Activated CD4-positive, alpha-beta T cell treated with anti-CD3 and anti-CD28 coated beads, Interleukin-2, Interleukin-6, amounts not matched to agents 100 ng/mL and 50 ng/mL, durations not matched to agents 16 hours and 8 hours (primary cell): ENCODE measurements around the gene BTRC.
A peak's percentile ranks its signal among the peaks of the same experiment; 100 is the strongest.
"Not testable (repeated sequence)": the region's sequence is repeated elsewhere in the genome, so short reads cannot be mapped to it uniquely, and the experiment has no call there.

Source experiments
- DNase-seq: peaks from one replicate; pipeline ENCODE4 v3.0.0-alpha.2; 2020

The BTRC gene

DNA sequence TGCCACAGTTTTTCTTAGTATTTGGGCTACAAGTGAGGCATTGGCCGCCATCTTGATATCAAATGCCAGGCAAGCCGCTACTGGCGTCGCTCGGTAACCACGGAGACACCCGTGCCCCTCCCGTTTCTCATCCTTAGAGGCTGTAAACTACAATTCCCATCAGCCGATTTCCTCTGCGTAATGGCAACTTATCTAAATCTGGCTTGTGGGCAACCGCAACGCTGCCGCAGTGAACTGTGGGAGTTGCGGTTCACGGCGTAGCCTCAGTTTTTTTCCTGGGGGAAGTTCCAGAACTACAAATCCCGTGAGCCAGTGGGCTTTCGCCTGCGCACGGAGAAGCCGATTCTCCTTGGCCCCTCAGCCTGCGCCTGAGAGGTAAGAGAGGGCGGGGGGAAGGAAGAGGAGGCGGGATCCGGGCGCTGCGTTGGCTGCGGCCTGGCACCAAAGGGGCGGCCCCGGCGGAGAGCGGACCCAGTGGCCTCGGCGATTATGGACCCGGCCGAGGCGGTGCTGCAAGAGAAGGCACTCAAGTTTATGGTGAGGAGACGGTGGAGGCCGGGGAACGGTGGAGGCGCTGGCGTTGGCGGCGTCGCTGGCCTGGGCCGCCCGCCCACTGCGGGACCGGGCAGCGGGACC, at the start of gene BTRC:
TSS of gene BTRC (plus strand) at position 474 of the 636 bp plus-strand sequence. CDS start at position 490, 16 bp downstream.
- peak; percentile 98 for DNase-seq

DNA sequence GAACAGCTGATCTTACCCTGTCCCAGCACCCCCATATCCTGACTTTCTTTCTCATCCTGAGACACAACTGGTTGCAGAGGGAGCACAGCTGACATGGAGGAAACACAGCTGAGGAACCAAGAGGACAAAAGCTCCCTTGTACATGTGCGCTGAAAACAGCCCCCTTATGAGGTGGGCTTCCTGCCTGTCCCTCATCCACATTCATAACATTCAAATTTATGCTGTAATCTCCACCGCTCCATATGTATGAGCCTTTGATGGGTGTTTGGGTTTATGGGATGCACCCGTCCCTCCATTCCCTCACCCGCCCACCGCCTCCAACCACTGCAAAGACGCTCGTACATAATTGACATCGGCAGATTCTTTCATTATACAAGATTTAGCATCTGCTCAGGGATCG, 49.6 kb upstream of the BTRC start:
- DNase-seq, result no peak

GRCh38 chr10:101305320-101306241, 48.4 kb upstream of the BTRC start:
- DNase-seq, result no peak

GRCh38 chr10:101308051-101308450, 45.9 kb upstream of the BTRC start:
- DNase-seq, result no peak

- no peak for DNase-seq
Measured at GRCh38 chr10:101310529-101311184, 43.3 kb upstream of the BTRC start.

DNA sequence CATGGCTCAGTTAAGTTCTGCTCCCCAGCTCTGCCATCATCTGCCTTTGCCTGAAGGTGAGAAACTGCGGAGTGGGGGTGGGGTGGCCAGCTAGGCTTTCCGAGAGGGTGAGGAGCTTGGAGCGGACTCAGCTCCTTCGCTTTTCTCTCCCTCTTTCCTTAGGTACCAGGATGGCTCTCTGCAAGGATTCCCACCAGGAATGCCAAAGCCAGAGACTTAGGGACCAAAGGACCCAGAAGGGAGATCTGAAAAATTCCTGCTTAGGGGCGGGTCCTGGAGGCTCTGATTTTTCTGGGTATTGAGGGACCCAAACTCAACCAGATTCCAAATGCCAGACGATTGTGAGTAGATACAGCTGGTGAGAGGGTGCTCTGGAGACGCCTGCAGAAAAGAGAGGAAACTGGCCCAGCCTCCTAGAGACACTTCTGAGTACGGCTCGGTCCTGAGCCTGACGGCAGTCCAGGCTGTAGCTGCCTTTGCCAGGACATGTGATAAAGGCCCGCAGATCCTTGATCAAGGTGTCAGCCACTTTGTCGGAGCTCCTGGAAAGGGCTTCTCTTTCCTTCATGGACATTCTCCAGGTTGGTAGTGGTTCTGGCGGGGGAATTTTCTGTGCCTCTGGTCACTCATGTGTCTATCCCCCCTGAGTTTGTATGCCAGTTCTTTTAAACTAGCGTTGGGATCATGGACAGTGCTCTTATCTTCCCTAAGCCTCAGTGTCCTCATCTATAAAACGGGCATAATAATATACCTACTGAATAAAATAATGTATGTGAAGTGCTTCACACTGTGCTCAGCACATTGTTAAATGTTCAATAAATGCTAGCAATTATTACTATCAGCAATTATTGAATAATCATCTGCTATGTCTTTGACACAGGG, 42.5 kb upstream of the BTRC start:
- DNase-seq, result no peak

DNA sequence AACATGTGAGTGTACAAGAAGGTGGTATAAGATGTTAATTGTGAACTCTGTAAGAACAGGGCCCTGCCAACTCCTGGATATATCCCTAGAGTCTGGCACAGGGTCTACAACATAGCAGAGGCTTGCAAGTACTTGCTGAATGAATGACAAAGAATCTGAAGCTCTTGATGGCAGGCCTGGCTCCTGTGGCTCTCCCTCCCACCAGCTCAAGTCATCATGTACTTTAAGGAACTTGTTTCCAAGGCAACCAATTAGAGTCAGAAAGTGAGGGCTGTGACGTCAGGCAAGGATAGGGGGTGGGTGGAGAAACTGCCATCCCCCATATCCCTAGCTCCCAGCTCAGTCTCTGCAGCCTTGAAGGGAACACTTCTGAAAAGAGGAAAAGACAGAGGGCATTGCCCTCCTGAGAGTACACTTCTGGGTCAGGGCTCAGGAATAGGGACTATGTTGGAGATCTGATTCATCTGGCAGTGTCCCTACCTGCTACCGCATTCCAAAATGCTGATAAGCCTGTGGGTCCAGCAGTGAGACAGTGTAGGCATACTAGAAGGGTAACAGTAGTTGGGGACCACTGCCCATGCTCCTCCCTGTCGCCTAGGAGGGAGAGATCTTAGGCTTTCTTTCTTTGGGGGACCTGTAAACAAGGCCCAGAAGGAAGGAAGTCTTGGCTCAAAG, 34.6 kb upstream of the BTRC start:
- no peak for DNase-seq

GRCh38 chr10:101321073-101321472, 32.9 kb upstream of the BTRC start:
- DNase-seq, result no peak

- DNase-seq, result no peak
Measured at GRCh38 chr10:101322266-101323108, 31.5 kb upstream of the BTRC start.

DNA sequence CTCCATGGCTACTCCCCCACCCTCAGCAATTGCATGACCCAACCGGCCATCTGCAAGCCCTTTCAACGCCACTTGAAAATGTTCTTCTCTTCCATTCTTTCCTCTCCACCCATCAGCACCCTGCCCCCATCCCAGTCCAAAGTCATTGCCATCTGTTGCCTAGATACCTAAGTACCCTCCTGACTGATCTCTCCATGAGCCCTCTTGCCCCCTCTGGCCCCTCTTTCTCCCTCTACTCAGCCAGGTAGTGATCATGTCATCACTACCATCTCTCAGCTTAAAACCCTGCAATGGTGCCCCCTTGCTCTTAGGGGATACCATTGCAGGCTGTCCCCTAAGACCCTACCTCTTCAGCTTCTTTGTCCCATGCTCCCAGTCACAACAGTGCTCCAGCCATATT, 30.5 kb upstream of the BTRC start:
- DNase-seq, result no peak

DNA sequence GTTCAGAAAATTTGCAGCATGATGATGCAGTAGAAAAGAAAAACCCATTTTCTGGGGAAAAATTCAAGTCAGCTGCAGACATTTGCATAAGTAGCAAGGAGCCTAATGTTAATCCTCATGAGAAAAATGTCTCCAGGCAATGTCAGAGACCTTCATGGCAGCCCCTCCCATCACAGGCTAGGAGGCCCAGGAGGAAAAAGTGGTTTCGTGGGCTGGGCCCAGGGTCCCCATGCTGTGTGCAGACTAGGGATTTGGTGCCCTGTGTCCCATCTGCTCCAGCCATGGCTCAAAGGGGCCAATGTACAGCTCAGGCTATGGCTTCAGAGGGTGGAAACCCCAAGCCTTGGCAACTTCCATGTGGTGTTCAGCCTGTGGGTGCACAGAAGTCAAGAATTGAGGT, 26.5 kb upstream of the BTRC start:
- DNase-seq, result not testable (repeated sequence)

DNA sequence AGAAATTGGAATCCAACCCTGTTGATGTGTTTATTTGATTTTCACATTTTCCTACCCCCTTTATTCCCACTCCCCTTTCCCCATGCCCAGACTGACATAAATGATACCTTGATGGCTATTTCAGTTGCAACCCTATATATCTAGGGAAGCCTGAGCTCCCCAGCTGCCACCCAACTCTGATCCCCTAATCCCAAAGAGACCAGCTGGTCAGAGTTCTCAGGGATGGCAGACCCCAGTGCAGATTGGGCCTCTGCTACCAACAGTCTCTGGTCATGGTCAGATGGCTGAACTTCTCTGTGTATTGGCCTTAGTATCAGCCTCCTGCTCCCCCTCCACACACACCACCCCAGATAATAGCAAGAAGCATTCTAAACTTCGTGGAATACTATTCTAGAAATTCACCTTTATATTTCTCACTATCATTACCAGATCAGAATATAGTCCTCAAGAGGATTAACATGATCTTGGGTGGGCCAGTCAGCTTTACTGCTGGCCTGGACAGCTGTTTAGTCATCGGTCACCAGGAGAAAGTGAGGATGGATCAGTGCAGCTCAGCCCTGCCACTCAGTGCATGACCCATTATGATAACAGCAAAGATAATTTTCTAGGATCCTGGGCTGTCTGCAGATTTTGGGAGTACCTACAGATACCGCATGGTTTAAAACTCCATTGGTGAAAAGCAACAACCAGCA, 24.5 kb upstream of the BTRC start:
- no peak for DNase-seq

DNA sequence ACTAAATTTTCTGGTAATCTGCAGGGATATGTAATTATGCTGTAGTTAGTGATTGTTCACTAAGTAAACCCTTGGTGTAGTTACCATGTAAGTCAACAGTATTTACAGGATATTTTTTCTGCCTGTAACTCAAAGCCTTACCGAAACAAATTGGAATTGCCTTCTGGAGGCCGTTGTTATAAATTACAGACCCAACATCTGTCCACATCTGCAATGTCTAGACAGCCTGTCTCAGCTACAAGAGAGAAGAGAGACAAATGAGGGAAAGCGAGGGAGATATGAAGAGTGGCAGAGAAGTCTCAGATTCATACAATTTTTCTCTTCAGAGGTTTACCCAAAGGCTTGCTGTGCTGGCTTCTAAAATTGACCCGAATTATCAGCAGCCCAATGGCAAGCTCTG, 23.7 kb upstream of the BTRC start:
- no peak for DNase-seq

DNA sequence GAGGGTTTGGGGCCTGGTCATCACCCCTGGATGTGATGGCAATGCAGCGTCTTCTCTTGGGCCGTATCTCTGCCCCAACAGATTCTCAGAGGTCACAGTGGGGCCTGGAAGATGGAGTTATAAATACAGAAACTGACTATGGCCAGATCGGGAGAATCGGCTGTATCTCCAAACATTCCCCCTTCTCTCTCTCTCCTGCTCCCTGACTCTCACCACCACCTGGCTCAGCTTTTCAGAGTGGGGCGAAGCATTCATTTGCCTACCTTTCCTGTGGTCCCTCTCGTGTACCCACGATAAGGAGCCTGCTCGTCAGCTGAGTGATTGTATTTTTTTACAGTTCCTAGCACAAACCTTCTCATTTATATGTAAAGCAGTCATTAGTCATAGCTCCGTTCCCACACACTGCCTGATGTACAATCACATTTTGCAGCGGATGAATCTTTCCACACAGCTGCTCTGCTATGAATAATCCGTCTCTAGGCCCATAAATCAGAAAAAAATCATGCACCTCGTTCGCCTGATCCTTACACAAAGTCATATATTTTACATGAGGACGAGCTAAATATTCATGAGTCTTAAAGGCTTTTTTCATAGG, 23.2 kb upstream of the BTRC start:
- DNase-seq, result no peak

GRCh38 chr10:101331956-101332355, 22.0 kb upstream of the BTRC start:
- no peak for DNase-seq

DNA sequence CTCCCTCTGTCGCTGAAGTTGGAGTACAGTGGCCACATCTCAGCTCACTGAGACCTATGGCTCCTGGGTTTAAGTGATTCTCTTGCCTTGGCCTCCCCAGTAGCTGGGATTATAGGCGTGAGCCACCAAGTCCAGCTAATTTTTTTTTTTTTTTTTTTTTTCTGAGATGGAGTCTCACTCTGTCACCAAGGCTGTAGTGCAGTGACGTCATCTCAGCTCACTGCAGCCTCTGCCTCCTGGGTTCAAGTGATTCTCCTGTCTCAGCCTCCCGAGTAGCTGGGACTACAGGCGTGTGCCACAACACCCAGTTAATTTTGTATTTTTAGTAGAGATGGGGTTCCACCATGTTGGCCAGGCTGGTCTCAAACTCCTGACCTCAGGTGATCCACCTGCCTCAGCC, 19.7 kb upstream of the BTRC start:
- DNase-seq, result not testable (repeated sequence)

DNA sequence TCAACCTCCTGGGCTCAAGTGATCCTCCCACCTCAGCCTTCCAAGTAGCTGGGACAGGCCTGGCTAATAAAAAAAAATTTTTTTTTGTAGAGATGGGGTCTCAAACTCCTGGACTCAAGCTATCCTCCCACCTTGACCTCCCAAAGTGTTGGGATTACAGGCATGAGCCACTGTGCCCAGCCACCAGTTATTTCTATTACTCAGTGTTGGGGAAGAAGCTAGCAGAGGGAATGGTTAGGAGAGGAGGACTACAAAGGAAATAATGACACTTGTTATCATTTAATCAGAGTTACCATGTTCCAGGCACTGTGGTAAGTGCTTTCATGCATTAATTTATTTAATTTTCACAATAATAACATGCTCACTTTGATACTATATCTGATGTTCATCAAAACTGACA, 17.6 kb upstream of the BTRC start:
- DNase-seq, result no peak

DNA sequence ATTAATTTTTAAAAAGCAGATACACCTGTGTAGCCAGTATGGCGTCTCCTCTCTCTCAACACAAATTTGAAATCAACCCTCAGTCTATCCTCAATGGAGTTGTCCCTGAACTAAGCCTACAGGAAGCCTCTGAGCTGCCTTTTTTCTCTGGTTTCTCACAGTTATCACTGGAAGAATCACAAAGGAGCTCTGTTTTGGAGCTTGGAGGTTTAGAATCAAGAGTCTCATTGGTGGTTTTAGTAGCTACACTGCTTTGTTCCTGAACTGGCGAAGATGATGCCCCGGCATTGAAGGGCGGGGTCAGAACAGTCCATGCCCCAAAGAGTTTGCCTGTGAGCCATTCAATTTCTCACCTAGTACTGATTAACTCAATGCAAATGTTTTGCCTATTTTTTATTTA, 16.1 kb upstream of the BTRC start:
- no peak for DNase-seq

DNA sequence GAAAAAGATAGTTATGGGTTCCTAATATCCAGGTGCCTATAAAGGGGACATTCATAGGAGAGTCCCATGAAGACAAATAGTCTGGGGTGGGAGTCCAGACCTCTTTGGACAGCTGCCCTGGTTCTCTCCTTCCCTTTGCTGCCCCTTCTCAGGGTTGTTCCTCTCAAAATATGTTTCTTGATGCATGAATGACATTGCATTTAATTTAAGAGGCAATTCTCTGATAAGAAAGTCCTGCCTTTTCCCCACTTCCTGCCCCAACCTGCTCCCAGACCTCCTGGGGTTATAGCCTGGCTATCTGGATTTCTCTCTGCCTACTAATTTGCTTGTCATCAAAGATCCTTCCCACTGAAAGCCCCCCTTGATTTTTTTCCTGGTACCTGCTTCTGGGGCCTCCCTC, 12.5 kb upstream of the BTRC start:
- no peak for DNase-seq

GRCh38 chr10:101346177-101346576, 7.8 kb upstream of the BTRC start:
- DNase-seq, result no peak
